Measurements from ENCODE around the gene RTN4.

GRCh38 chr2:54941248-54941984 lies 108.8 kb downstream of the RTN4 start:
- TF ChIP-seq CTCF (IDR thresholded peaks at IDR 0.05) (no peak), POLR2A (IDR thresholded peaks at IDR 0.05) (no peak)

All from prostate gland (tissue), 2 donors.